Epithelial cell of umbilical artery (primary cell): ENCODE measurements around the gene HEATR5B. TPM values are rescaled to one million over a fixed set of nuclear protein-coding genes. Genes with fewer than 3 reads are reported as not detected.

ENCODE experiments used
- total RNA-seq: library from RNA; depleted of rRNA; stranded (reverse); fragments of >200 nt; gene quantifications from 2 replicates; pipeline ENCODE4 v1.2.3, GENCODE V29; 2014

HEATR5B gene
- 27.9 and 28.7 TPM in 2 replicates for total RNA-seq

DNA sequence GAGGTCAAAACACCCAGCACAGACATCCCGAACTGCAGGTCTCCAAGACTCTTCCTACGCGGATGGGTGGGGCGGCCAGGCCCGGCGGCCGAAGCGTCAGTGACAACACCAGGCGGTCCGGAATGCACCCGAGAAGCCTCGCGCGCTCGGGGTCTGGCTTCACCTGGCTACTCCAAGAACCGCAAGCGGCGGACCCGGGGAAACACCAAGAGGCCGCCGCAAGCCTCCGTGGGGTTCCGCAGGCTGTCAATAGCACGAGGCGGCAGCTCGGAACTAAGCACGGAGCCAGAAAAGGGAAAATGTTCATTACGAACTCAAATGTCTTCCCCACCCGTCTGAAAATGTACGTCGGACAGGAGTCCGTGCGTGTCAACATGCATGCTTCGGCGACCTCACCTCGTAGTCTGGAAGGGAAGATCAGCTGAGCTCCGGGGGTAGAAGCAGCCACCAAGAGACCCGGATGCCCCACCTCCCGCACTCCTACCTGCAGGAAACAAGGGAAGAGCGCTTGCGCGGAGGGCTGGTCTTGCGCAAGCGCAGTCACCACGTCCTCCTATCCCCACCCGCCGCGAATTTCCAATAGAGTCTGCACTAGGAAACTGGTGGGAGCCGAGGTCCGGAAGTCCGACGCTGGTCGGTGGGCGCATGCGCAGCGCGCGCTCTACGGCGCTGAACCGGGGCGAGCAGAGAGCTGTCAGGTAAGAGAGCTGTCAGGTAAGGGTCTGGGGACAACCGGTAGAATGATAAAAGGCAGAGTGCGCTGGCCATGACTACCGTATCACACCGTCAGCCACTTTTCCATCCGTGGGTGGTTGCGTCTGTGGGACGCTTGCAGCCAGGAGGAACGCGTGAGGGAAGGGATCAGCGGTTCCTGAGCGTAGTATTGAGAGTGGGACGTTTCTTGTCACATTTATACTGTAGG is at the start of gene HEATR5B, which contains the start of gene GPATCH11:
HEATR5B (minus strand) TSS at position 500 of the 922 bp plus-strand sequence. CDS start 958 bp downstream, outside the sequence.
GPATCH11 (plus strand) TSS at position 646 of the 922 bp plus-strand sequence. CDS start 3,864 bp downstream, outside the sequence.

GRCh38 chr2:36966370-36967235 is 117.6 kb downstream of the HEATR5B start, which contains the start of gene STRN:
STRN (minus strand) TSS chr2:36966536; CDS start chr2:36966463, 73 bp downstream.

Other genes starting within 250 kb of the HEATR5B start
- 14.9 and 18.5 TPM in 2 replicates for gene STRN, start 117.8 kb downstream of the HEATR5B start, total RNA-seq
- gene GPATCH11, start 146 bp upstream of the HEATR5B start, total RNA-seq, result 6.5 and 7.1 TPM in 2 replicates
- 23.7 and 98.2 TPM in 2 replicates for gene EIF2AK2, start 72.6 kb upstream of the HEATR5B start, total RNA-seq
- not detected in 2 replicates for gene SULT6B1, start 104.3 kb upstream of the HEATR5B start, total RNA-seq
- 13.0 and 17.9 TPM in 2 replicates for gene CEBPZOS, start 112.1 kb upstream of the HEATR5B start, total RNA-seq
- gene CEBPZ, start 147.2 kb upstream of the HEATR5B start, total RNA-seq, result 60.4 and 71.6 TPM in 2 replicates
- 11.4 and 20.7 TPM in 2 replicates for gene NDUFAF7, start 147.3 kb upstream of the HEATR5B start, total RNA-seq
- 60.0 and 75.0 TPM in 2 replicates for gene PRKD3, start 240.5 kb upstream of the HEATR5B start, total RNA-seq